ENCODE data around the gene CRYAB.

Gene CRYAB

DNA sequence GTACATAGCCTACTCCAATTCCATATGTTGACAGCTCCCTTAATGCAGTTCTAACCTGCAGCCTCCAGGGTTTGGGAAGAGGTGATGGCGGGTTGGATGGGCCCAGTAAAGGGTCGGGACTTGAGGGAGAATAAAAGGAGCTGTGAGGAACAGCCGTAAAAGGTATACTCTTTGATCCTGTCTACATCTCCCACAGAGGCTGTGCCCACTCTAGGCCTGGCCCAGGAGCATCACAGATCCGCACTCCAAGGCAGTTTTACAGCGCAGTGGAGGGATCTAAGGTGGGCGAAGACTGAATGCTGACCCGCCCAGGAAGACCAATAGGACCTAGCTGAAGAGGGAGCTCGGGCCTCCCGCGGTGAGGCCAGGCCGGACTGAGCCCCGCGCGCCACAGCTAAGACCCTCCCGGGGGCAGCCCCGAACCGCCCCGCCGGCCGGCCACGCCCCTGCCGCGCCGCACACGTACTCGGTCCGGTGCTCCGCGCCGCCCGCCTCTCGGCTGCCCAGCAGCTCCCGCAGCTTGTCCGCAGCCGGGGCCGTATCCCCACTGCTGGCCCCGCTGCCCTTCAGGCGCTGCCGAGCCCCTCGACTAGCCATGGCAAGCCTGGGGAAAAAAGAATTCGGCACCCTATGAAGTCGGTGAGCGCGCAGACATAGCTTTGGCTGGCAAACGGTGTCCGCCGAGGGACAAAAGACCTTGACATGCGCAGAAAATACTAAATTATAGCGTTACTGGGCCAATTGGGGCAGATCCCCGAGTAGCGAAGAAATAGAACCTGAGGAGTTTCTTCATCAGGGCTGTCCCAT lies 40.5 kb downstream of the CRYAB start, which contains the start of gene ALG9:
TSS of gene ALG9 (minus strand) at position 696 of the 807 bp plus-strand sequence. CDS start at position 597, 99 bp downstream.
- no peaks in the 10 kb centered on the region for H3K4me1 ChIP-seq (ENCODE audit: control insufficient read depth, insufficient read depth, low read length)
- H3K9ac ChIP-seq (ENCODE audit: low read depth, low read length) = peak within 1 kb of the TSS; percentile 38
- H3K27ac ChIP-seq (ENCODE audit: low read depth, low read length) = peak within 1 kb of the TSS; percentile 92
- H3K27me3 ChIP-seq (ENCODE audit: control insufficient read depth, insufficient read depth, low read length) = no peaks in the 10 kb centered on the region
- H3K9me3 ChIP-seq (ENCODE audit: control insufficient read depth, insufficient read depth, low read length) = no peaks in the 10 kb centered on the region
- H3K4me3 ChIP-seq (ENCODE audit: low read depth, low read length) = peak within 1 kb of the TSS; percentile 79
- H3K36me3 ChIP-seq (ENCODE audit: control insufficient read depth, insufficient read depth, low read length) = peaks cover 19% of the 10 kb centered on the region

DNA sequence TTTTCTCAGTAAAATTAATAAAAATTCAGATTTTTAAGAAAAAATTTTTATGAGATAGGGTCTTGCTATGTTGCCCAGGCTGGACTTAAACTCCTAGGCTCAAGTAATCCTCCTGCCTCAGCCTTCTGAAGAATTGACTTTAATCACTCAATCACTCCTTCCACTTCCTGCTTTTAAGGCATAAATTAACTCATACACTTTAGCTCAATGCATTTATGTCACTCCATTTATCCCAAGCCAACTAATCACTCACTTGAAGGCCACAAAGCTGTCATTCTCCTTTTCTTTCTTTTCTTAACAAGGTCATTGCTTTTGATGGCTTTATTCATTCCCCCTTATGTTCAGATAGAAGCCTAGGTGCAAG lies 41.1 kb downstream of the CRYAB start:
- H3K9me3 ChIP-seq (ENCODE audit: control insufficient read depth, insufficient read depth, low read length) = no peaks in the 10 kb centered on the region
- H3K4me1 ChIP-seq (ENCODE audit: control insufficient read depth, insufficient read depth, low read length) = no peaks in the 10 kb centered on the region
- H3K27me3 ChIP-seq (ENCODE audit: control insufficient read depth, insufficient read depth, low read length) = no peaks in the 10 kb centered on the region
- H3K4me3 ChIP-seq (ENCODE audit: low read depth, low read length) = peak overlapping the region; percentile 79
- H3K9ac ChIP-seq (ENCODE audit: low read depth, low read length) = no peak overlapping the region; the same call in 1 of the 2 replicates
- peaks cover 21% of the 10 kb centered on the region for H3K36me3 ChIP-seq (ENCODE audit: control insufficient read depth, insufficient read depth, low read length)
- H3K27ac ChIP-seq (ENCODE audit: low read depth, low read length) = peak overlapping the region; percentile 92

DNA sequence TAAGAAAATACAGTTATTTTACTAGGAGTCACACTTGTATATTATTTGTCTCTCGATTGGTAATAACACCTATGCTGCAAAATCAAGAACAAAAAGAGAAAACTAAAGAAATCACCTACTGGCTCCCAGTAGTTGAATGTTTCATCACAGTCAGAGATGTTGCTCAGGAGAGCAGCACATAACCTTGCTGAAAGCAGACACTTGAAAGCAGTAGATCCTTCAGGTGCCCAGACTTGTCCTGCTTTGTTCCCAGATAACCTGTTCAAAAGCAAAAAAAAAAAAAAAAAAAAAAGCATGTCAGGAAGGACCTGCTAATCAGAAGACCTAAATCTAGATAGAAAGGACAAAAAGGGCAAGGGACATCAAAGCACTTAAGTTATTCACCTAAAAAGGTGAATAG lies 41.5 kb downstream of the CRYAB start:
- H3K4me3 ChIP-seq (ENCODE audit: low read depth, low read length) = peak overlapping the region; percentile 79; the same call in 1 of the 2 replicates
- H3K9ac ChIP-seq (ENCODE audit: low read depth, low read length) = no peak overlapping the region
- H3K9me3 ChIP-seq (ENCODE audit: control insufficient read depth, insufficient read depth, low read length) = no peaks in the 10 kb centered on the region
- no peaks in the 10 kb centered on the region for H3K4me1 ChIP-seq (ENCODE audit: control insufficient read depth, insufficient read depth, low read length)
- H3K27ac ChIP-seq (ENCODE audit: low read depth, low read length) = no peak overlapping the region
- H3K36me3 ChIP-seq (ENCODE audit: control insufficient read depth, insufficient read depth, low read length) = peaks cover 21% of the 10 kb centered on the region
- no peaks in the 10 kb centered on the region for H3K27me3 ChIP-seq (ENCODE audit: control insufficient read depth, insufficient read depth, low read length)

DNA sequence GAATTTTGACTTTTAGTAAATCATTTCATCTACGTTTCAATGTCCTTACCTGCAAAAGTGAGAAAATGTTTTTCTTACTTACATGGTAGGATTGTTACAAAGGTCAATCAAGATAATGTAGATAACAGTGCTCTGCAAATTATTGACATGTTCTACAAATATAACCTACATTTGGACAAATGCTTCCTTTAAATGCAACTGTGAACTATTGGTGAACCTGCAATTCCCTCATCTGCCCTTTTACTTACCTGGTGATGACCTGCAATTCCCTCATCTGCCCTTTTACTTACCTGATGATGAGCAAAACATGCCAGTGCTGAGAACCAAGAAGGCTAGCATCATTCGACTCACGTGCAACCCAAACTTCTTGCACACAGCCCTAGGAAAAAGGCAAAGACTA lies 51.3 kb downstream of the CRYAB start:
- H3K36me3 ChIP-seq (ENCODE audit: control insufficient read depth, insufficient read depth, low read length) = peaks cover 28% of the 10 kb centered on the region
- no peak overlapping the region for H3K9ac ChIP-seq (ENCODE audit: low read depth, low read length)
- H3K27ac ChIP-seq (ENCODE audit: low read depth, low read length) = no peak overlapping the region
- H3K4me3 ChIP-seq (ENCODE audit: low read depth, low read length) = no peak overlapping the region
- H3K9me3 ChIP-seq (ENCODE audit: control insufficient read depth, insufficient read depth, low read length) = no peaks in the 10 kb centered on the region
- H3K4me1 ChIP-seq (ENCODE audit: control insufficient read depth, insufficient read depth, low read length) = no peaks in the 10 kb centered on the region
- no peaks in the 10 kb centered on the region for H3K27me3 ChIP-seq (ENCODE audit: control insufficient read depth, insufficient read depth, low read length)
